HFFc6 (cell line): ENCODE data around the gene TIAM1. TPM values are rescaled to one million over a fixed set of nuclear protein-coding genes. Genes with fewer than 3 reads are reported as not detected.

Experiments
- DNase-seq: peaks from one replicate; pipeline ENCODE4 v3.0.0-alpha.2; 2018
- H3K27ac Mint-ChIP-seq: 2 replicates; pipeline ENCODE4 v1.8.0; 2020; ENCODE audit warnings: mild to moderate bottlenecking, mixed read lengths
- H3K27me3 Mint-ChIP-seq: 2 replicates; pipeline ENCODE4 v1.8.0; 2021; ENCODE audit warnings: mild to moderate bottlenecking, moderate library complexity, mixed read lengths; ENCODE audit not compliant: insufficient read depth
- H3K36me3 Mint-ChIP-seq: 2 replicates; pipeline ENCODE4 v1.8.0; 2021; ENCODE audit warnings: low read depth, mixed read lengths
- H3K4me1 Mint-ChIP-seq: 2 replicates; pipeline ENCODE4 v1.8.0; 2020; ENCODE audit warnings: low read depth, mixed read lengths
- H3K4me3 Mint-ChIP-seq: 2 replicates; pipeline ENCODE4 v1.8.0; 2020; ENCODE audit warnings: mild to moderate bottlenecking, moderate library complexity, mixed read lengths
- H3K9me3 Mint-ChIP-seq: 2 replicates; pipeline ENCODE4 v1.8.0; 2020; ENCODE audit warnings: mild to moderate bottlenecking, mixed read lengths
- total RNA-seq, 6 experiments: library from RNA; stranded (reverse); fragmentation: NEBNext Ultra II Directional; extraction: Animal tissue kit (Norgen Biotek cat#: 25700); gene quantifications; 2 replicates in 1 of 6; 3 replicates in 5 of 6; pipeline ENCODE4 v1.2.3, GENCODE V29; 2021
- TF ChIP-seq, protein P1 (sequence below): fragments of 200-600 bp; sonication (generic); IDR thresholded peaks from 2 replicates; pipeline ENCODE4 v1.5.0; 2021; ENCODE audit warnings: antibody characterized with exemption, mild to moderate bottlenecking

TIAM1 gene
- total RNA-seq, 6 experiments from 2014 or later, result 0.02 to 0.43 (median 0.27) TPM; not detected in 1

DNA sequence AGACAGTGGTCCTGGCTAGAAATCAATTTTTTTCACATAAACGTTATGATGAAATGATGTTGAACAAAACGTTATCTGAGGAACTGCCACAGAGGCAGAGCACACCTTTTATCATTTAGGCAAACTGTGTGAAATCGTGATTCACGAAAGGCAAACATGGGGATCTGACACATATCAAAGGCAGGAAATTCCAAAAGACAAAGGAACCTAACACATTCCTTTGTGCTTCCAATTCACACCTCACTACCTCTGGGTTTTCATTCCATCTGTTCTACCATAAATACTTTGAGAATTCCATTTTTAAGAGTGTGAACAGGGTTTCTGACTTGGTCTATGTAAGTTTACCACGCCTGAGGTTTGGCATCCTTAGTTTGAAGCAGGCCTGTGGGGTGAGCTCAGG, 186.3 kb downstream of the TIAM1 start:
- TF ChIP-seq, protein P1, sequence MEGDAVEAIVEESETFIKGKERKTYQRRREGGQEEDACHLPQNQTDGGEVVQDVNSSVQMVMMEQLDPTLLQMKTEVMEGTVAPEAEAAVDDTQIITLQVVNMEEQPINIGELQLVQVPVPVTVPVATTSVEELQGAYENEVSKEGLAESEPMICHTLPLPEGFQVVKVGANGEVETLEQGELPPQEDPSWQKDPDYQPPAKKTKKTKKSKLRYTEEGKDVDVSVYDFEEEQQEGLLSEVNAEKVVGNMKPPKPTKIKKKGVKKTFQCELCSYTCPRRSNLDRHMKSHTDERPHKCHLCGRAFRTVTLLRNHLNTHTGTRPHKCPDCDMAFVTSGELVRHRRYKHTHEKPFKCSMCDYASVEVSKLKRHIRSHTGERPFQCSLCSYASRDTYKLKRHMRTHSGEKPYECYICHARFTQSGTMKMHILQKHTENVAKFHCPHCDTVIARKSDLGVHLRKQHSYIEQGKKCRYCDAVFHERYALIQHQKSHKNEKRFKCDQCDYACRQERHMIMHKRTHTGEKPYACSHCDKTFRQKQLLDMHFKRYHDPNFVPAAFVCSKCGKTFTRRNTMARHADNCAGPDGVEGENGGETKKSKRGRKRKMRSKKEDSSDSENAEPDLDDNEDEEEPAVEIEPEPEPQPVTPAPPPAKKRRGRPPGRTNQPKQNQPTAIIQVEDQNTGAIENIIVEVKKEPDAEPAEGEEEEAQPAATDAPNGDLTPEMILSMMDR, result no peak
- Mint-ChIP-seq H3K4me1 (no peaks in the 10 kb centered on the region), H3K27ac (no peak overlapping the region), H3K27me3 (no peaks in the 10 kb centered on the region; the same call in none of the 2 replicates), H3K9me3 (peaks cover 41% of the 10 kb centered on the region), H3K4me3 (no peak overlapping the region), H3K36me3 (peaks cover 5% of the 10 kb centered on the region; the same call in 1 of the 2 replicates)
- no peak for DNase-seq

DNA sequence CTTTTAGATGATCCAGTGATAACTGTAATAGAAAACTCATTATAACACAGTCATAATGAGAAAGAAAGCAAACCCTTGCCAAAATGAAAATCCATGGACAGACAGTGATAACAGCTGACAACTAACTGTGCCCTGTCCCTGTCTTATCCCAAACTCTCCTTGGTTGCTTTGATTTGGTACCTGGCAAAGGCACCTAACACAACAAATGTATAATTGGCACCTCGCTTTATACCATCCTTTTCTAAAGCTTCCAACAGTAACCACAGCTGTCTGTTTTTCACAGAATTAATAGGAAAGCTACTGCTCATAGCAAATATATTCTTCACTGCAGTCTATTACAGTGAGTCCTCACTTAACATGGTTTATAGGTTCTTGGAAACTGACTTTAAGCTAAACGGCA, 187.4 kb downstream of the TIAM1 start:
- TF ChIP-seq, protein P1, result no peak
- no peaks in the 10 kb centered on the region; the same call in 1 of the 2 replicates for H3K27me3 Mint-ChIP-seq
- peaks cover 5% of the 10 kb centered on the region; the same call in 1 of the 2 replicates for H3K36me3 Mint-ChIP-seq
- H3K4me3 Mint-ChIP-seq, result no peak overlapping the region
- peaks cover 47% of the 10 kb centered on the region for H3K9me3 Mint-ChIP-seq
- H3K4me1 Mint-ChIP-seq, result no peaks in the 10 kb centered on the region
- no peak overlapping the region for H3K27ac Mint-ChIP-seq
- no peak for DNase-seq

DNA sequence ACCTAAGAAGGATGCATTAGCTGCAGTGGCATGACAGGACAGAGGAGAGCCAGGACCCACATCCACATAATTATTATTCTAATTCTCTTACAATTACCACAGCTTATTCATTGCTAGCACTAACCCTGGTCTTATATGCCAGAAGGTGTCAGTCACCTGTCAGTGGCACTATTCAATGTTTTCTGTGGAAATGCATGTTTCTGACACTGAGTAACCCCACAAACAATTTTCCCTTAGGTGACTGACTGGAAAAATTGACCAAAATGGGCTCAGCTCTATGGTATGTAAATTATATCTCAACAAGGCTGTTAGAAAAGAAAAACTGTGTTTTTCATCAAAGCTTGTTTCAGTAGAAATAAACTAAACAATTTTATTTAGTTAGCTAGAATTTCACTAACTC, 187.9 kb downstream of the TIAM1 start:
- peaks cover 5% of the 10 kb centered on the region; the same call in 1 of the 2 replicates for H3K36me3 Mint-ChIP-seq
- H3K27me3 Mint-ChIP-seq, result no peaks in the 10 kb centered on the region; the same call in 1 of the 2 replicates
- no peaks in the 10 kb centered on the region for H3K4me1 Mint-ChIP-seq
- TF ChIP-seq, protein P1, result no peak
- H3K27ac Mint-ChIP-seq, result no peak overlapping the region
- peaks cover 47% of the 10 kb centered on the region for H3K9me3 Mint-ChIP-seq
- no peak overlapping the region for H3K4me3 Mint-ChIP-seq
- no peak for DNase-seq

DNA sequence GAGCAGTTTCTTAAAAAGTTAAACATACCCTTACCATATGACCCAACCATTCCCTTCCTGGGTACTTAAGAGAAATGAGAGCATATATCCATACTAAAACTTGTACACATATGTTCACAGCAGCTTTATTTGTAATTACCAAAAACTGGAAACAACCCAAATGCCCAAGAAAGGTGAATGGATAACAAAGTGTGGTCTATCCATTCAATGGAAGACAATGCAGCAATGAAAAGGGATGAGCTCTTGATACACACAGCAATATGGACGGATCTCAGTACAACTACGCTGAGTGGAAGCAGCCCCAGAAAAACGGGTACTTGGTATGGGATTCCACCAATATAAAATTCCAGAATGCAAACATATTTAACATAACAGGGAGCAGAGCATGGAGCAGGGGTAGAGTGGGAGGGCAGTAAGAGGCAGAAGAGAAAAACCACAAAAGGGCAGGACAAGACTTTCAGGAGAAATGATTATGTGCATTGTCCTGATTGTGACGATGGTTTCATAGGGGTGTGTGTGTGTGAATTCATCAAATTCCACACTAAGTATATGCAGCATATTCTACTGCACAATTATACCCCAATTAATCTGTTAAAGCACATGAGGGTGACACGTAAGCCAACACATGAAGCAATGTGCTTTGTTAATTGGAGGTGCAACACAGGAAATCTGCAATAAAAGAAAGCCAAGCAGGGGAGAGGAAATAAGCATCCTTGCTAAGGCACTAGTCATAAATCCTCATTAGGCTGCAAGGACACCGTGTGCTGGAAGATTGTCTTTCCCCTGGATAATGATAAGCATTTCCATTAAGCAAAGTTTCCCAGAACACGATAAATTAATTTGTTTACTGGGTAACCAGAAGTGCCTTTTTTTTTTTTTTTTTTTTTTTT, 192.7 kb downstream of the TIAM1 start:
- DNase-seq, result no peak
- Mint-ChIP-seq H3K27ac (no peak overlapping the region), H3K4me1 (no peaks in the 10 kb centered on the region), H3K36me3 (peaks cover 9% of the 10 kb centered on the region), H3K9me3 (peaks cover 56% of the 10 kb centered on the region), H3K4me3 (no peak overlapping the region), H3K27me3 (no peaks in the 10 kb centered on the region; the same call in 1 of the 2 replicates)
- TF ChIP-seq, protein P1, result no peak

DNA sequence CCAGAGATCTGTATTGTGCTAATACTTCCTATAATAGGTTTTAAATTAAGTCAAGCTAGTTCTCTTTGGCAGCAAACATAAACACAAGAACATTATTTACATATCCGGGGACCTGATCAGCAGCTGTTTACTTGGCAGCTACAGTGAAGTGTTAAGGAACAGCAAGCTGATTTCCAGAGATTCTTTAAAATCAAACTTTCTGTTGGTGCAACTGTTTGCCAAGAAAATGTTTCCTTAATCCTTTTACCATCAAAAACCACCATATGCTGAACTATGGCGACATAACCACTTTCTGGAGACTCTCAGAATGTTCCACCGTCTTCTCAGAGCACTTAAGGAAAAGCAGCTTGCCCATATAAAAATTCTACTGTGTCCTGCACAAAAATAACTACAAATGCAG, 198.8 kb downstream of the TIAM1 start:
- no peak overlapping the region for H3K27ac Mint-ChIP-seq
- TF ChIP-seq, protein P1, result no peak
- no peak overlapping the region for H3K4me3 Mint-ChIP-seq
- H3K36me3 Mint-ChIP-seq, result peaks cover 4% of the 10 kb centered on the region
- no peaks in the 10 kb centered on the region for H3K4me1 Mint-ChIP-seq
- H3K9me3 Mint-ChIP-seq, result peaks cover 40% of the 10 kb centered on the region
- H3K27me3 Mint-ChIP-seq, result no peaks in the 10 kb centered on the region; the same call in 1 of the 2 replicates
- DNase-seq, result no peak
